Measurements from ENCODE around the gene AVP. TPM values are rescaled to one million over a fixed set of nuclear protein-coding genes. Genes with fewer than 3 reads are reported as not detected.

Gene AVP
- polyA plus RNA-seq, 1 donor from 2014 or later = not detected

GRCh38 chr20:3102575-3103368 is 18.2 kb upstream of the AVP start:
- H3K9ac ChIP-seq (ENCODE audit: low read length) = no peak overlapping the region
- no peak overlapping the region for H3K4me3 ChIP-seq (ENCODE audit: low read length)
- TF ChIP-seq RAD21 (conservative IDR thresholded peaks at IDR 0.05) (no peak), EP300 (conservative IDR thresholded peaks at IDR 0.05; ENCODE audit: poor library complexity, severe bottlenecking) (no peak), SMC3 (conservative IDR thresholded peaks at IDR 0.05; ENCODE audit: poor library complexity) (no peak), REST (IDR thresholded peaks at IDR 0.05; ENCODE audit: borderline replicate concordance) (no peak)
- H3K36me3 ChIP-seq (ENCODE audit: insufficient read depth, low read length) = no peaks in the 10 kb centered on the region
- no peaks in the 10 kb centered on the region for H3F3A ChIP-seq (ENCODE audit: insufficient read depth, low read length, poor library complexity, severe bottlenecking)
- no peaks in the 10 kb centered on the region for H3K79me2 ChIP-seq (replicated peaks; ENCODE audit: insufficient read depth, low read length)
- no peaks in the 10 kb centered on the region for H3K27me3 ChIP-seq (ENCODE audit: insufficient read depth, low read depth, low read length)
- H3K27ac ChIP-seq (ENCODE audit: low read length) = no peak overlapping the region
- H4K20me1 ChIP-seq (ENCODE audit: insufficient read depth) = no peaks in the 10 kb centered on the region
- H2AFZ ChIP-seq (ENCODE audit: low read depth, low read length) = no peak overlapping the region
- no peaks in the 10 kb centered on the region for H3K9me3 ChIP-seq (ENCODE audit: low read length)
- H3K4me2 ChIP-seq (ENCODE audit: low read length) = no peak overlapping the region
- H3K9me2 ChIP-seq (ENCODE audit: insufficient read depth, low read length) = no peaks in the 10 kb centered on the region

- Histone ChIP-seq H2AFZ (ENCODE audit: low read depth, low read length) (no peak overlapping the region), H3F3A (ENCODE audit: insufficient read depth, low read length, poor library complexity, severe bottlenecking) (no peaks in the 10 kb centered on the region), H3K27me3 (ENCODE audit: insufficient read depth, low read depth, low read length) (no peaks in the 10 kb centered on the region), H3K9me2 (ENCODE audit: insufficient read depth, low read length) (no peaks in the 10 kb centered on the region), H3K27ac (ENCODE audit: low read length) (no peak overlapping the region), H3K9me3 (ENCODE audit: low read length) (no peaks in the 10 kb centered on the region), H3K4me3 (ENCODE audit: low read length) (no peak overlapping the region), H3K79me2 (replicated peaks; ENCODE audit: insufficient read depth, low read length) (no peaks in the 10 kb centered on the region), H4K20me1 (ENCODE audit: insufficient read depth) (no peaks in the 10 kb centered on the region), H3K36me3 (ENCODE audit: insufficient read depth, low read length) (no peaks in the 10 kb centered on the region), H3K9ac (ENCODE audit: low read length) (no peak overlapping the region), H3K4me2 (ENCODE audit: low read length) (no peak overlapping the region)
- TF ChIP-seq SMC3 (conservative IDR thresholded peaks at IDR 0.05; ENCODE audit: poor library complexity) = no peak
- no peak for TF ChIP-seq EP300 (conservative IDR thresholded peaks at IDR 0.05; ENCODE audit: poor library complexity, severe bottlenecking)
- no peak for TF ChIP-seq MXI1 (conservative IDR thresholded peaks at IDR 0.05; ENCODE audit: poor library complexity, severe bottlenecking)
- no peak for TF ChIP-seq REST (IDR thresholded peaks at IDR 0.05; ENCODE audit: borderline replicate concordance)
These were observed 17.4 kb upstream of the AVP start for GRCh38 chr20:3101737-3102574.
